Caco-2 (cell line): Measurements from ENCODE around the gene TADA2B. TPM values are rescaled to one million over a fixed set of nuclear protein-coding genes. Genes with fewer than 3 reads are reported as not detected.

Experiments
- BruUV-seq: library from RNA; stranded (reverse); fragments of 400-500 nt; replicated peaks from 2 replicates; lab custom pipeline; 2021; lab: Mats Ljungman, UMichigan
- CTCF ChIA-PET: fragments of 300-600 bp; sonication (Branson Sonifier 250); formaldehyde crosslinking; loops from one replicate; lab custom pipeline; 2022; ENCODE audit warnings: antibody characterized with exemption; lab: Charles Lee
- POLR2A ChIA-PET: fragments of 300-600 bp; sonication (Branson Sonifier 250); formaldehyde crosslinking; loops from one replicate; lab custom pipeline; 2022; ENCODE audit warnings: antibody characterized with exemption; lab: Charles Lee
- DNase-seq, 2 experiments: peaks; one replicate each; pipeline versions ENCODE4 v3.0.0 to v3.0.0-alpha.2; 2020 to 2022
- H3K27me3 ChIP-seq: replicated peaks from 2 replicates; pipeline ENCODE4 v1.6.0; 2011; ENCODE audit warnings: low read length; ENCODE audit not compliant: control insufficient read depth, insufficient read depth
- H3K36me3 ChIP-seq: 2 replicates; pipeline ENCODE4 v1.5.1; 2011; ENCODE audit warnings: low read length; ENCODE audit not compliant: control insufficient read depth, insufficient read depth
- H3K4me1 ChIP-seq: fragments of 250-450 bp; sonication (Bioruptor Pico); 2 replicates; pipeline ENCODE4 v1.5.1; 2020; ENCODE audit warnings: mild to moderate bottlenecking
- H3K4me3 ChIP-seq: 2 replicates; pipeline ENCODE4 v1.5.1; 2011; ENCODE audit warnings: low read depth, mild to moderate bottlenecking, control low read depth, low read length
- H3K9me3 ChIP-seq: fragments of 250-450 bp; sonication (Bioruptor Pico); 2 replicates; pipeline ENCODE4 v1.5.1; 2020; ENCODE audit warnings: mild to moderate bottlenecking, moderate library complexity
- H3K27ac Mint-ChIP-seq: one replicate; pipeline ENCODE4 v1.8.0; 2022; ENCODE audit warnings: mixed read lengths; ENCODE audit not compliant: unreplicated experiment
- H3K27me3 Mint-ChIP-seq: one replicate; pipeline ENCODE4 v1.8.0; 2022; ENCODE audit warnings: mixed read lengths; ENCODE audit not compliant: insufficient read depth, unreplicated experiment
- H3K36me3 Mint-ChIP-seq: one replicate; pipeline ENCODE4 v1.8.0; 2022; ENCODE audit warnings: mild to moderate bottlenecking, mixed read lengths; ENCODE audit not compliant: insufficient read depth, unreplicated experiment
- H3K4me1 Mint-ChIP-seq: one replicate; pipeline ENCODE4 v1.8.0; 2022; ENCODE audit warnings: low read depth, mixed read lengths; ENCODE audit not compliant: unreplicated experiment
- H3K4me3 Mint-ChIP-seq: one replicate; pipeline ENCODE4 v1.8.0; 2022; ENCODE audit warnings: mild to moderate bottlenecking, moderate library complexity, mixed read lengths; ENCODE audit not compliant: unreplicated experiment
- H3K9me3 Mint-ChIP-seq: one replicate; pipeline ENCODE4 v1.8.0; 2022; ENCODE audit warnings: mixed read lengths; ENCODE audit not compliant: unreplicated experiment
- CTCF ChIP-seq, 2 experiments: fragments of 200-600 bp in 1 of 2; IDR thresholded peaks; 1 replicate in 1 of 2; 2 replicates in 1 of 2; pipeline versions ENCODE4 v1.5.1 to v1.8.0; 2011 to 2022; ENCODE audit warnings: antibody characterized with exemption in 1 of 2, control low read depth in 1 of 2, inconsistent platforms in 1 of 2, low read depth in 1 of 2, low read length in 1 of 2, mild to moderate bottlenecking in 1 of 2, moderate library complexity in 1 of 2; ENCODE audit not compliant: insufficient read depth in 1 of 2, severe bottlenecking in 1 of 2, unreplicated experiment in 1 of 2
- intact Hi-C: fragments of 100-400 bp; cut with micrococcal nuclease; formaldehyde crosslinking; loops from one replicate; pipeline ENCODE4 v1.10.0; 2022; ENCODE audit not compliant: unreplicated experiment
- total RNA-seq: library from RNA; stranded (reverse); gene quantifications from 2 replicates; pipeline ENCODE4 v1.2.3, GENCODE V29; 2022

Gene TADA2B
- total RNA-seq, 1 experiment from 2014 or later = 21.8 TPM

- H3K36me3 Mint-ChIP-seq = peaks cover 85% of the 10 kb centered on the region
- no peaks in the 10 kb centered on the region for H3K9me3 Mint-ChIP-seq
- H3K27me3 ChIP-seq = no peaks in the 10 kb centered on the region
- H3K4me1 Mint-ChIP-seq = no peaks in the 10 kb centered on the region
- peaks cover 2% of the 10 kb centered on the region; the same call in 1 of the 2 replicates for H3K36me3 ChIP-seq
- no peak overlapping the region for H3K4me3 ChIP-seq
- no peak overlapping the region for H3K4me3 Mint-ChIP-seq
- H3K27ac Mint-ChIP-seq = peak overlapping the region; percentile 17
- no peaks in the 10 kb centered on the region for H3K9me3 ChIP-seq
- no peak for DNase-seq
- BruUV-seq = no TSS peak
- no peaks in the 10 kb centered on the region for H3K4me1 ChIP-seq
- CTCF ChIA-PET = no interaction called here
- POLR2A ChIA-PET = no interaction called here
- intact Hi-C loops = no loop called here
- TF ChIP-seq CTCF (IDR thresholded peaks at IDR 0.05; ENCODE audit: insufficient read depth in 1 of 2, low read depth in 1 of 2, low read length in 1 of 2, severe bottlenecking in 1 of 2, unreplicated experiment in 1 of 2) = no peak
- H3K27me3 Mint-ChIP-seq = no peaks in the 10 kb centered on the region
Measured at GRCh38 chr4:7001271-7001670, 41.9 kb upstream of the TADA2B start.

GRCh38 chr4:7002336-7002735 lies 40.8 kb upstream of the TADA2B start:
- H3K27ac Mint-ChIP-seq = no peak overlapping the region
- no peak overlapping the region for H3K4me3 ChIP-seq
- ChIA-PET POLR2A (no interaction called here), CTCF (no interaction called here)
- H3K4me1 Mint-ChIP-seq = peaks cover 8% of the 10 kb centered on the region
- BruUV-seq = no TSS peak
- peaks cover 6% of the 10 kb centered on the region for H3K4me1 ChIP-seq
- H3K36me3 Mint-ChIP-seq = peaks cover 85% of the 10 kb centered on the region
- no peak for TF ChIP-seq CTCF (IDR thresholded peaks at IDR 0.05; ENCODE audit: insufficient read depth in 1 of 2, low read depth in 1 of 2, low read length in 1 of 2, severe bottlenecking in 1 of 2, unreplicated experiment in 1 of 2)
- intact Hi-C loops = no loop called here
- H3K27me3 ChIP-seq = no peaks in the 10 kb centered on the region
- H3K36me3 ChIP-seq = peaks cover 2% of the 10 kb centered on the region; the same call in 1 of the 2 replicates
- no peaks in the 10 kb centered on the region for H3K9me3 ChIP-seq
- H3K4me3 Mint-ChIP-seq = no peak overlapping the region
- no peak for DNase-seq
- no peaks in the 10 kb centered on the region for H3K9me3 Mint-ChIP-seq
- H3K27me3 Mint-ChIP-seq = no peaks in the 10 kb centered on the region

GRCh38 chr4:7003176-7003878 lies 39.8 kb upstream of the TADA2B start:
- intact Hi-C loops = no loop called here
- H3K36me3 Mint-ChIP-seq = peaks cover 83% of the 10 kb centered on the region
- H3K27me3 Mint-ChIP-seq = no peaks in the 10 kb centered on the region
- no peak for TF ChIP-seq CTCF (IDR thresholded peaks at IDR 0.05; ENCODE audit: insufficient read depth in 1 of 2, low read depth in 1 of 2, low read length in 1 of 2, severe bottlenecking in 1 of 2, unreplicated experiment in 1 of 2)
- no TSS peak for BruUV-seq
- peaks cover 17% of the 10 kb centered on the region for H3K4me1 Mint-ChIP-seq
- no peak overlapping the region for H3K27ac Mint-ChIP-seq
- H3K4me3 Mint-ChIP-seq = no peak overlapping the region
- Histone ChIP-seq H3K4me1 (peaks cover 12% of the 10 kb centered on the region), H3K9me3 (no peaks in the 10 kb centered on the region), H3K36me3 (peaks cover 2% of the 10 kb centered on the region; the same call in 1 of the 2 replicates), H3K27me3 (no peaks in the 10 kb centered on the region), H3K4me3 (no peak overlapping the region)
- POLR2A ChIA-PET = no interaction called here
- CTCF ChIA-PET = interaction anchor here (0.6 to 0.9 kb wide), 2 partner anchors 39 to 1386 kb away, joined by 3 read pairs; a partner anchor contains a TSS
- no peak for DNase-seq
- H3K9me3 Mint-ChIP-seq = no peaks in the 10 kb centered on the region
